ENCODE measurements around the gene SUN5.

DNA sequence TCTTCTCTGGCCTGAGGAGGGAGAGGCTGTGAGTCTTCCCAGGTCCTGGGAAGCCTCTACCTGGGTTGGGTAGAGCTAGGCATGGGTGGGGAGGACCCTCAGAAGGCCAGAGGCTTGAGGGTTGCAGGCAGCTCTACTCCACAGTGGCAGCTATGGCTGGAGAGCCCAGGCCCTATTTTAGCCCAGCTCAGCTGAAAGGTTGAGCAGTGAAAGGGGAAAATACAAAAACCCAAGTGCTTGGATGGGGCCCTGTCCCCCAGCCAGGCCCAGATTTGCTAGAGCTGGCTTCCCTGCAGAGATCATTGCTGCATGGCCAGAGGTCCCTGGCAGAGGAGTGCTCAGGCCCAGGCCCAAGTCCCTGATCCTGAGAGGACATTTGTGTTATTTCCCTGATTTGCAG, 45.7 kb downstream of the SUN5 start:
- TF ChIP-seq CTCF (IDR thresholded peaks at IDR 0.05) (no peak), POLR2AphosphoS5 (IDR thresholded peaks at IDR 0.05; ENCODE audit: low read depth, low read length) (no peak)
- TF ChIP-seq, protein P1, sequence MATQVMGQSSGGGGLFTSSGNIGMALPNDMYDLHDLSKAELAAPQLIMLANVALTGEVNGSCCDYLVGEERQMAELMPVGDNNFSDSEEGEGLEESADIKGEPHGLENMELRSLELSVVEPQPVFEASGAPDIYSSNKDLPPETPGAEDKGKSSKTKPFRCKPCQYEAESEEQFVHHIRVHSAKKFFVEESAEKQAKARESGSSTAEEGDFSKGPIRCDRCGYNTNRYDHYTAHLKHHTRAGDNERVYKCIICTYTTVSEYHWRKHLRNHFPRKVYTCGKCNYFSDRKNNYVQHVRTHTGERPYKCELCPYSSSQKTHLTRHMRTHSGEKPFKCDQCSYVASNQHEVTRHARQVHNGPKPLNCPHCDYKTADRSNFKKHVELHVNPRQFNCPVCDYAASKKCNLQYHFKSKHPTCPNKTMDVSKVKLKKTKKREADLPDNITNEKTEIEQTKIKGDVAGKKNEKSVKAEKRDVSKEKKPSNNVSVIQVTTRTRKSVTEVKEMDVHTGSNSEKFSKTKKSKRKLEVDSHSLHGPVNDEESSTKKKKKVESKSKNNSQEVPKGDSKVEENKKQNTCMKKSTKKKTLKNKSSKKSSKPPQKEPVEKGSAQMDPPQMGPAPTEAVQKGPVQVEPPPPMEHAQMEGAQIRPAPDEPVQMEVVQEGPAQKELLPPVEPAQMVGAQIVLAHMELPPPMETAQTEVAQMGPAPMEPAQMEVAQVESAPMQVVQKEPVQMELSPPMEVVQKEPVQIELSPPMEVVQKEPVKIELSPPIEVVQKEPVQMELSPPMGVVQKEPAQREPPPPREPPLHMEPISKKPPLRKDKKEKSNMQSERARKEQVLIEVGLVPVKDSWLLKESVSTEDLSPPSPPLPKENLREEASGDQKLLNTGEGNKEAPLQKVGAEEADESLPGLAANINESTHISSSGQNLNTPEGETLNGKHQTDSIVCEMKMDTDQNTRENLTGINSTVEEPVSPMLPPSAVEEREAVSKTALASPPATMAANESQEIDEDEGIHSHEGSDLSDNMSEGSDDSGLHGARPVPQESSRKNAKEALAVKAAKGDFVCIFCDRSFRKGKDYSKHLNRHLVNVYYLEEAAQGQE (IDR thresholded peaks at IDR 0.05; ENCODE audit: insufficient read depth in 1 of 2, low read depth in 2 of 2, low read length in 1 of 2), result no peak

Measured in Panc1 (cell line).